Subcutaneous abdominal adipose tissue (tissue), 5 donors: Measurements from ENCODE around the gene NREP.

Experiments
- H3K27ac ChIP-seq: one replicate; pipeline ENCODE4 v1.7.0; 2013; ENCODE audit warnings: low read depth, mild to moderate bottlenecking, inconsistent platforms, low read length, moderate library complexity
- H3K27me3 ChIP-seq, 5 donors: one replicate each; pipeline ENCODE4 v1.7.0; 2013; ENCODE audit warnings: low read length in 5 of 5, inconsistent platforms in 1 of 5; ENCODE audit not compliant: control insufficient read depth in 5 of 5, insufficient read depth in 4 of 5
- H3K36me3 ChIP-seq, 5 donors: one replicate each; pipeline ENCODE4 v1.7.0; 2013; ENCODE audit warnings: low read length in 5 of 5; ENCODE audit not compliant: control insufficient read depth in 5 of 5, insufficient read depth in 5 of 5
- H3K4me1 ChIP-seq, 5 donors: one replicate each; pipeline ENCODE4 v1.7.0; 2013; ENCODE audit warnings: low read length in 5 of 5, mild to moderate bottlenecking in 3 of 5, moderate library complexity in 1 of 5; ENCODE audit not compliant: control insufficient read depth in 5 of 5, insufficient read depth in 5 of 5
- H3K4me3 ChIP-seq, 5 donors: one replicate each; pipeline ENCODE4 v1.7.0; 2013; ENCODE audit warnings: low read length in 5 of 5, low read depth in 1 of 5
- H3K9ac ChIP-seq, 5 donors: one replicate each; pipeline ENCODE4 v1.7.0; 2013; ENCODE audit warnings: low read length in 5 of 5, mild to moderate bottlenecking in 4 of 5, moderate library complexity in 3 of 5
- H3K9me3 ChIP-seq, 5 donors: one replicate each; pipeline ENCODE4 v1.7.0; 2013; ENCODE audit warnings: low read length in 5 of 5; ENCODE audit not compliant: control insufficient read depth in 5 of 5
- donor health status: healthy.
- donor health status: healthy.
- donor health status: healthy.
- donor health status: healthy.
- donor health status: healthy.

Gene NREP

DNA sequence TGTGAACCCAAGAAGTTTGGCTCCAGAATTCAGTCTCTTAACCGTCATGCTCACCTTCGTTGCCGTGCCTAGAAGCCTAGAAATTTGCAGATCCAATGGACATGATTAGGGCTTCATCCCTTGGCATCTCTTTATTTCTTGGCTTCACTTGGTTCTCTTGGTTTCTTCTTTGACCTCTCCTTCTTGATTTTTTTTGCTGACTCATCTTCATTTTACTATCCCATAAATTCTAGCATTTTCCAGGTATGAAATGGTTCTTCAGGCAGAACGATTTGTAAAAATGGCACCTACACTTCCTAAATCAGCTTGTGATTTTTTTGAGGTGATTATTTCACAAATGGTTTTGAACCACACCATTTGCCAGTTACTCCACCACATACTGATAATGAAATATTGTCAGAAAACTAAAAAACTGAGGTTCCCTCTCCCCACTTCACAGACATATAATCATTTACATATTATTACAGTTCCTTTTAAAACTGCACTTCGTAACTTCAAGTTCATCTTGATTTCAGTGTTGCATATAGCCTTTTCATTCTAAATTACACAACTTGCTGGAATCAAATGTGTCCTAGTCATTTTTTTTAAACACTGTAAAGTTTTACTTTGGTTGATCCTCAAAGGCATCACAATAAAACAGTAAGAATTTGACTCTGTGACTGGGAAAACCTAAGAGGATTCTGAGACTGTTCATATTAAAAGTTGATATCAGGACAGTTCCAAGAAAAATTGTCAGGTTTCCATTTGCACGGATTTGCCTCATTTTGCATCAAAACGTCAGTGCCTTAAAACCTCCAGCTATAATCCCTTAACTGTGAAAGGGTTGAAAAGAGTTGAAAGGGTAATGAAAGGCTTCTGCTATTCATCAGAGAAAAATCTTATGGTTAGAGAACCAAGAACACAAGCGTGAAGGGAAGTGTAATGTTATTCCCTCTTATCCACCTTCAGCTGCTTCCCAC, 8.9 kb upstream of the NREP start:
- Histone ChIP-seq H3K4me3 (no peak overlapping the region), H3K4me1 (no peaks in the 10 kb centered on the region), H3K27me3 (no peaks in the 10 kb centered on the region), H3K27ac (no peak overlapping the region), H3K36me3 (no peaks in the 10 kb centered on the region), H3K9ac (no peak overlapping the region), H3K9me3 (no peaks in the 10 kb centered on the region)

DNA sequence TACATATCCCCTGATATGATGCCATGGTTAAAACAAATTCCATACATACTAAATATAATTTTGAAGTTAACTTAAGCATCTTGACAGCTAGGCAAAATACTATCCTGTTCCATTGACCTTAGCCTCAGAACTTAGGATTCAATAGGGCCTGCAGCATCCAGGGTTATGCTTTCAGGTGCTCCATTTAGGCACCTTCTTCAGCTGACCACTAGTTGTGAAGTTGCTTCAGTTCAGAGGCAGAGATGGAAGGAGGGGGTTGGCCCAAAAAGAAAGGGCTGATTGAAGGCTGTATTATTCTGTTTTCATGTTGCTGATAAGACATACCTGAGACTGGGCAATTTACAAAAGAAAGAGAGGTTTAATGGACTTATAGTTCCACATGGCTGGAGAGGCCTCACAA, 7.0 kb upstream of the NREP start:
- Histone ChIP-seq H3K4me1 (no peaks in the 10 kb centered on the region), H3K27ac (no peak overlapping the region), H3K9ac (no peak overlapping the region), H3K27me3 (no peaks in the 10 kb centered on the region), H3K9me3 (no peaks in the 10 kb centered on the region), H3K36me3 (no peaks in the 10 kb centered on the region), H3K4me3 (no peak overlapping the region)

DNA sequence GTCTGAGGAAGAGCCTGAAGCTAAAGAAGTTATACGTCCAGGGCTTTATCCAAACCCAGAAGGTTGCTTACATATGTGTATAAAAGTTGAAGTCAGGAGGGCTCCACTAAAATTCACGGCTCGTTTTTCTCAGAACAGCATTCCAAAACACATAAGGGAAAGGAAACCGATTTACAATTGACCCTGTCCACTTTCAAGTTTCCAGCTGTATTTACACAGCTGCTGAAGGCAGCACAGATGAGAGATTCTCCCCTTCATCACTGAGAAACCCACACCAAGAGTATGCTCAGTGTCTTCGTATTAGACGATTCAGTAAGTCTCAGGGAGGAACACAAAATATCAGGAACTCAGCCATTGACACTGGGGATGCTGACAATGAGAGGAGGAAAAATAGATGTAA, 5.9 kb upstream of the NREP start:
- no peak overlapping the region for H3K27ac ChIP-seq
- peaks cover 0 to 6% (median 5%) of the 10 kb centered on the region in 5 donors for H3K4me1 ChIP-seq
- H3K36me3 ChIP-seq, result no peaks in the 10 kb centered on the region
- H3K27me3 ChIP-seq, result no peaks in the 10 kb centered on the region
- H3K4me3 ChIP-seq, result no peak overlapping the region
- H3K9ac ChIP-seq, result no peak overlapping the region
- H3K9me3 ChIP-seq, result no peaks in the 10 kb centered on the region

DNA sequence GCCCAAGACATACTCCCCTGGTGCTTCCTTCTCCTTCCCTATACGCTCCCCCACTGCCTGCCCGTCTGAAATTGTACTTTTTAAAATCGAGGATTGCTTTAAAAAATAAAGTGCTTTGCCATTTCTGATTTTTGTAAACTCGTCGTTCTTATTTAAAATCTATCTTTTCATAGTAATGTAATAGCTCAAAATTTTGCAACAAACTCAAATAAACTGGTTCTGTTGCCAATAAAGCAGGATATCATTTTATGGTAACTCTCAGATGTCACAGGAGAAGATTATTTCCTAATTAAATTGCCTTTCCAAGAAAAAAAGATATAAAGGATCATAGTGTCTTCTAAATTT, 1.3 kb upstream of the NREP start:
- H3K9ac ChIP-seq, result peak overlapping the region; percentile 42 to 87 (median 67)
- peak overlapping the region in 4 of 5 donors; percentile 77 to 87 (median 81) for H3K4me3 ChIP-seq
- H3K27me3 ChIP-seq, result no peaks in the 10 kb centered on the region
- no peaks in the 10 kb centered on the region for H3K36me3 ChIP-seq
- H3K27ac ChIP-seq, result peak overlapping the region; percentile 81
- H3K9me3 ChIP-seq, result no peaks in the 10 kb centered on the region
- H3K4me1 ChIP-seq, result peaks cover 0 to 24% (median 22%) of the 10 kb centered on the region in 5 donors

DNA sequence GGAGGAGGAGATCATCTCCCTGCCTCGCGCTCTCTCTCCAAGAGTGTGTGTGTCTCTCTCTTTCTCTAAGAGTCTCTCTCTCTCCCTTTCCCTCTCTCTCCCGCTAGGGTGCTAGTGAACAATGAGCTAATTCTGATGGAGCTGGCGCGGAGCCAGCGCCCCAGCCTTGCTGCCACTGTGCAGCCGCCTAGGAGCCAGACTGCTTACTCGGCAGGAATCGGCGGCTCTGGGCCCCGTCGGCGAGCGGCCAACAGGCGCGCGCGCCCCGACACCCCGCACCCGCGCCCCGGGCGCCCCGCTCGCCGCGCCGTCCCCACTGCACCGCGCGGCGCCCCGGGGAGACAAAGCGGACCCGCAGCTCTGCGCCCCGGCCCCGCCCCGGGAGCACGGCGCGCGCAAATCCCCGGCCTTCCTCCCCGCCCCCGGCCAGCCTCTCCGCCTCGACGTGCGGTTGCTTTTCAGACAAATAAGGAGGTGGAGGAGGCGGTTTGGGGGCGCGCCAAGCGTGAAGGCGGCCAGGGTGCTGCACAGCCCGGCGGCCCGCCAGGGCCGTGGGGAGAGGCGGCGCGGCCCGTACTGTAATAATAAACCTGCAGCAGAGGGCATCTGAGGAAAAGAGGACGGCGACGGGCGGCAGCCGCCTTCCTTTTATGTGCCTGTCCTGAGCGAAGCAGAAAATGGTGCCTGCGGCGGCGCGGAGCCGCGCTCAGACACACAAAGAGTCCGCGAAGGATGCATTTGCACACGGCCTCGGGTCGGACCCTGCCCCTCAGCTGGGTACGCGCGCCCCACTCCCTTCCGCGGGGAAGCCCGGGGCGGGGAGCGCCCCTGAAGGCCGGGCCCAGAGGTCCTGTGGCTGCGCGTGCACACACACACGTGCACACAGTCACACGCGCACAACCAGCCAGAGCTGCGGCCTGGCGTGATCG, 625 bp upstream of the NREP start:
- H3K4me1 ChIP-seq, result peaks cover 0 to 24% (median 22%) of the 10 kb centered on the region in 5 donors
- H3K4me3 ChIP-seq, result peak overlapping the region; percentile 77 to 87 (median 82)
- H3K36me3 ChIP-seq, result no peaks in the 10 kb centered on the region
- peak overlapping the region; percentile 42 to 87 (median 67) for H3K9ac ChIP-seq
- H3K9me3 ChIP-seq, result no peaks in the 10 kb centered on the region
- peak overlapping the region; percentile 81 for H3K27ac ChIP-seq
- no peaks in the 10 kb centered on the region for H3K27me3 ChIP-seq

DNA sequence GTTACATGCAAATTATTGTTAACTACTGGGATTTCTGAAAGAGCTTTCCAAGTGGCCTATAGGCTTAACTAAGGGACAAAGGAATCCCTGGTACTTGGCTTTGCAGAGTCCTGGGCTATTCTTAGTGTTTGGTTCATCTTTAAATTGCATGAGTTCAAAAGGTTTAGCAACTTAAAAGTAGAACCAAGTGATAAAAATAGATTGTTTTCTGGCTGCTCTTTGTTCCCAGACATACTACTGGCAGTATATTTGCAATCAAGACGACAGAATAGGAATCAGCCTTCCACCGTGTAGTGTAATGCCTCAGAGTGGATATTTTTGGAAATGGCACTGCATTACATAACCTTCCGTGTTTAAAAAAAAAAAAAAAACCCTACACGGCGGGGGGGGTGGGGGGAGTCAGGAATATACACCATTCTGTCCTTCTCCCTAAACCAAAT, 1.0 kb downstream of the NREP start:
- Histone ChIP-seq H3K4me3 (peak overlapping the region; percentile 77 to 87 (median 82)), H3K4me1 (peaks cover 0 to 24% (median 22%) of the 10 kb centered on the region in 5 donors), H3K27me3 (no peaks in the 10 kb centered on the region), H3K9ac (no peak overlapping the region), H3K27ac (peak overlapping the region; percentile 81), H3K9me3 (no peaks in the 10 kb centered on the region), H3K36me3 (no peaks in the 10 kb centered on the region)

DNA sequence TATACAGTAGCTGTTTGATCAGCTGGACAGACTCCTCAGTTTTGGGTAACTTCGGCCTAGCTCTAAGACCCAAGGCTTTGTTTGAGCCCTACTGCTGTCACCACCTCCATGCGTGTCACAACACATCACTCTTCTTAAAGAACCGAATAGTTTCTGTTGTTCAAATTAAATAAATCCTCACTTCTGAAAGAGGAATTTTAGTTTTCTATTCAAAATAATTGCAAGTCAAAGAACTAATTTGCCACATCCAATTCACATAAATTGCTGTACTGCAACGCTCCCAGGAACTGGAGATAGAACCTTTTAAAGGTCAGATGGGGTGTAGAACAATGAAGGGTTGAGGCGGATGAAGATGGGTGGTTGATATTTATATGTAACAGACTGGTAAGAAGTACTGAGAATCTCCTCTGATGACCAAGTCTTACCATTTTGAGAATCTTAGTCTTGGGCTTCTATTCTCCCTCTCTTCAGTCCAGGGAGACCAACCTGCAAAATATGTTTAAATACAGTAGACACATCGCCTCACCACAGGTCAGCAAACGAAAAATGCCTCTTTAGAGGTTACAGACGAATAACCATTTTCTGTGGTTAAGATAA, 1.6 kb downstream of the NREP start:
- Histone ChIP-seq H3K9ac (no peak overlapping the region), H3K27me3 (no peaks in the 10 kb centered on the region), H3K36me3 (peaks cover 0 to 3% (median 0%) of the 10 kb centered on the region in 5 donors), H3K4me1 (peaks cover 0 to 24% (median 22%) of the 10 kb centered on the region in 5 donors), H3K9me3 (no peaks in the 10 kb centered on the region), H3K27ac (no peak overlapping the region), H3K4me3 (peak overlapping the region in 4 of 5 donors; percentile 77 to 87 (median 80))

DNA sequence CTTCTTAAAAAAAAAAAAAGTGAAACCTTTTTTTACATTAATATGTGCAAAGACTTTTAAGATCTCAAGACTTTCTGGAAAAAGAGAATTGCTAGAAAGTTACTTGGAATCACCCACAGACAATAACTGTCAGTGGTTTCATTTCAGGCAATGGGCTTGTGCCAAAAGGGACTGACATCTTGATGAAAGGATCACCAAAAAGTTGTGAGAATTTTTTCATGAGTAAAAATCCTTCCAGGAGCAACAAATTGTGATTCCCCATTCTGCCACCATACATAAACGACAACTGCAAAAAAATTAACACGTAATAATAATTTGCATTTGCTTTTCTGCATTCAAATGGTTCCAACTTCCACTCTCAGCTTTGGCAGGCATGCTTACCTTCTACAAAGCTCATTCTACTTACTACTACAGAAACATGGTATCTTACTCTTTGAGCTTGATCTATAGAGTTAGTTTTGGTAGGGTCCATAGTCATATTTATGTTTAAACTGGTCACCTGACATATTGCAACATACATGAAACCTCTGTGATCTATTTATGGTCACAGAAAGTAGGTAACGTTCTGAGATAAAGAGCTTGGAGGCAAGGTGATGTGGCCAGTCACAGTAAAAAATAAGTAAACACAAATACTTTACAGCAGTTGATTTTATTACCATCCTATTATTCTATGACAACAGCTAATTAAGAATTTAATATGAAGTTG, 3.0 kb downstream of the NREP start:
- peaks cover 0 to 4% (median 0%) of the 10 kb centered on the region in 5 donors for H3K36me3 ChIP-seq
- no peaks in the 10 kb centered on the region for H3K9me3 ChIP-seq
- H3K4me1 ChIP-seq, result peaks cover 0 to 24% (median 22%) of the 10 kb centered on the region in 5 donors
- H3K27ac ChIP-seq, result no peak overlapping the region
- H3K27me3 ChIP-seq, result no peaks in the 10 kb centered on the region
- no peak overlapping the region for H3K4me3 ChIP-seq
- H3K9ac ChIP-seq, result no peak overlapping the region

DNA sequence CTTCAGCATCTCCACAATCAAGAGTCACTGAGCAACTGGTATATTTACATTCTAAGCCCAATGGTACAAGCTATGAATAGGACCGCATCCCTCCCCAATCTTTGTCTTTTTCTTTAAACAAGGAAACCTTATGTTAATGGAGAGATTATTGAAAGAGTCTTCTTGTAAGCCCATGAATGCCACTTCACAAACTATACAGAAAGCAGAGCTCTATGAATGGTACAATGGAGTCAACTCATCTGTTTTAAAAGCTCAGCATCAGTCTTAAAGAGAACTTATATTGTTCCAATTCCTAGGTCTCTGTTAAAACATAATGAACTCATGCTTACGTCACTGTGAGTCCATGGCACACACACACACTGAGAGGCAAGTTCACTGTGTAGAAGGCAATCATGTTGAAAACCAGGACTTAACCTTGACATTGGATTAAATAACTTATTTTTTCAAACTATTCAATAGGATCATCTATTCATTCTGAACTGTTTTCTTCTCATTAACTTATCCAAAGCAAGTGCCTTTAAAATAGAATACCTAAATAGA, 4.5 kb downstream of the NREP start:
- Histone ChIP-seq H3K36me3 (peaks cover 0 to 4% (median 0%) of the 10 kb centered on the region in 5 donors), H3K4me1 (peaks cover 0 to 18% (median 14%) of the 10 kb centered on the region in 5 donors), H3K9me3 (no peaks in the 10 kb centered on the region), H3K4me3 (no peak overlapping the region), H3K9ac (no peak overlapping the region), H3K27me3 (no peaks in the 10 kb centered on the region), H3K27ac (no peak overlapping the region)
